Activated CD4-positive, alpha-beta T cell treated with anti-CD3 and anti-CD28 coated beads, Interleukin-2, amount 50 U/mL, for 16 hours (primary cell): ENCODE data around the gene LRBA.

Experiments used
- DNase-seq: peaks from one replicate; pipeline ENCODE4 v3.0.0-alpha.2; 2020

The LRBA gene

GRCh38 chr4:150230561-150230960 is 784.5 kb downstream of the LRBA start:
- no peak for DNase-seq

GRCh38 chr4:150229520-150229919 is 785.6 kb downstream of the LRBA start:
- no peak for DNase-seq

GRCh38 chr4:150224896-150225591 is 790.0 kb downstream of the LRBA start:
- no peak for DNase-seq

- no peak for DNase-seq
Measured at GRCh38 chr4:150219841-150220240, 795.2 kb downstream of the LRBA start.

- DNase-seq: no peak
Measured at GRCh38 chr4:150218447-150218846, 796.6 kb downstream of the LRBA start.

- no peak for DNase-seq
Measured at GRCh38 chr4:150217808-150218207, 797.3 kb downstream of the LRBA start.

GRCh38 chr4:150217192-150217591 is 797.9 kb downstream of the LRBA start:
- DNase-seq: no peak

GRCh38 chr4:150216726-150217125 is 798.4 kb downstream of the LRBA start:
- no peak for DNase-seq

GRCh38 chr4:150215601-150216000 is 799.5 kb downstream of the LRBA start:
- no peak for DNase-seq
